ENCODE data around the gene ADAMTSL5.
A peak's percentile ranks its signal among the peaks of the same experiment; 100 is the strongest.

Gene ADAMTSL5

DNA sequence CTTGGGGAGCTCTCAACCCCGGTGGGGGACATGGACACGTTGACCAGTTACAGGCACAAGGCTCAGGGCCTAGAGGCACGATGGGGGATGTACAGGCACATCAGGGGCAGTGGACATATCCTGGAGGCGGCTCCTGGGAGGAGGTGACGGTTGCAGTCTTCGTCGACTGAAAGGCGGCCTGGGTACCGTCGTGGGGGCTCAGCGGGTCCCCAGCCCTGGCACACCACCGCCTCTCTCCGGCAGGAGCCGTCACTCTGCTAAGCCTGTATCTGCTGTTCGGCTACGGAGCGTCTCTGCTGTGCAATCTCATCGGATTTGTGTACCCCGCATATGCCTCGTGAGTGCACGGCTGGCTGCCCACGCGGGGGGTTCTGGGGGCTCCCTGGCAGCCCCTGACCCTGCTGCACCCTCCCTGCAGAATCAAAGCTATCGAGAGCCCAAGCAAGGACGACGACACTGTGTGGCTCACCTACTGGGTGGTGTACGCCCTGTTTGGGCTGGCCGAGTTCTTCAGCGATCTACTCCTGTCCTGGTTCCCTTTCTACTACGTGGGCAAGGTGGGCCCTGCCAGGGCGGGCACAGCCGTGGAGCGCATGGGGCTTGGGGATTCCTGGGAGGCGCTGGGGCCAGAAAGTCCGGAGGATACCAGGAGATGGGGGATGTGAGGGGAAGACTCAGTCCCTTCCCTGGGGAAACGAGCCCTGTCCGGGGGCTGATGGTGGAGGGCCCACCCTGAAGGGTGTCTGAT lies 17.6 kb downstream of the ADAMTSL5 start:
- no peak for DNase-seq

- DNase-seq, result no peak
Observed at GRCh38 chr19:1494115-1494815, 18.6 kb downstream of the ADAMTSL5 start.

- no peak for DNase-seq
Observed at GRCh38 chr19:1492474-1493006, 20.3 kb downstream of the ADAMTSL5 start.

DNA sequence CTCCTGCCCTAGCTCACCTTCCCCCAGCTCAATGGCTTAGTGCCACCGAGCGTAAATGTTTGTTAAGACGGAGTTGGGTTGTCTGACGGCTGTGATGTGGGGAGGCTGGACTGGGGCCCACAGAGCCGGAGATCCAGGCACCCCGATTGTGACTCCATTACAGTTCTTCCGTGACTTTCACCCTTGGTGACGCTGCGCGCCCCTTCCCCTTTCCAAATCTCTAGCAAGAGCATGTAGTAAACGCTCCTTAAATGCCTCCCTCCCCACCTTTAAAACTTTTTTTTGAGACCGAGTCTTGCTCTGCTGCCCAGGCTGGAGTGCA lies 21.0 kb downstream of the ADAMTSL5 start:
- no peak for DNase-seq

- no peak for DNase-seq
Observed at GRCh38 chr19:1491114-1491848, 21.5 kb downstream of the ADAMTSL5 start, which contains the start of gene REEP6. Gene REEP6 (plus strand): TSS chr19:1491181. CDS start chr19:1491270, 89 bp downstream.

- DNase-seq, result peak; percentile 98
Observed at GRCh38 chr19:1490311-1491113, 22.3 kb downstream of the ADAMTSL5 start, which contains the start of gene PCSK4. Gene PCSK4 (minus strand): TSS chr19:1490350. CDS start chr19:1490346, 4 bp downstream.

GRCh38 chr19:1489463-1490310 lies 23.1 kb downstream of the ADAMTSL5 start:
- no peak for DNase-seq

GRCh38 chr19:1488282-1488601 lies 24.6 kb downstream of the ADAMTSL5 start:
- DNase-seq, result no peak

DNA sequence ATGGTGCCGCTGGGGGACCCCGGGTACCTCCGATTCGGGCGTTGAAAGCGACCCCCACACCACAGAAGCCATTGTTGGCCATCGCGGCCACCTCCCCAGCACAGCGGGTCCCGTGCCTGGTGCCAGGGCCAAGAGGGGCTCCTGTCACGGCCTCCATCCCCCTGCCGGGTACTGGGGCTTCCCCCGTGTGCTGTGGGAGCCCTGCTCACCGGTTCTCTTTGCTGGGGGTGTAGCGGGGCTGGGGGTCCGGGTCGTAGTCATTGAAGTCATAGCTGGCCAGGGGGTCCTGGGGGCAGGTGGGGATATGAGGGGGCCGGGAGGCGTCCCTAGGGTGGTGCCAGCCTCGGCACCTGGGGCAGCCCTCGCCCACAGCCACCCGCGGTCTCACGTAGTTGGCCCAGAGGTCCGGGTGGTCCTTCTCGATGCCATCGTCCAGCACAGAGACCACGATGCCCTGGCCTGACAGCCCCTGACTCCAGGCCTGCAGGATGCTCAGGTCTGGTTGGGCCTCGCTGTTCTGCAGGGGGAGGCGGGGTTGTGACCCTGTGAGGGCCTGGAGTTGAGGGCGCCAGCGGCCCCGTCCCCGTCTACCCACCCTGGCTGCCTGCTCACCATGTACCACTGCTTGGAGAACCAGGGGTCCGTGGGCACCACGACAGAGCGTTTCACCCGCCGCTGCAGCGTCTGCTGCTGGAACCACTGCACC lies 25.1 kb downstream of the ADAMTSL5 start:
- DNase-seq, result no peak

DNA sequence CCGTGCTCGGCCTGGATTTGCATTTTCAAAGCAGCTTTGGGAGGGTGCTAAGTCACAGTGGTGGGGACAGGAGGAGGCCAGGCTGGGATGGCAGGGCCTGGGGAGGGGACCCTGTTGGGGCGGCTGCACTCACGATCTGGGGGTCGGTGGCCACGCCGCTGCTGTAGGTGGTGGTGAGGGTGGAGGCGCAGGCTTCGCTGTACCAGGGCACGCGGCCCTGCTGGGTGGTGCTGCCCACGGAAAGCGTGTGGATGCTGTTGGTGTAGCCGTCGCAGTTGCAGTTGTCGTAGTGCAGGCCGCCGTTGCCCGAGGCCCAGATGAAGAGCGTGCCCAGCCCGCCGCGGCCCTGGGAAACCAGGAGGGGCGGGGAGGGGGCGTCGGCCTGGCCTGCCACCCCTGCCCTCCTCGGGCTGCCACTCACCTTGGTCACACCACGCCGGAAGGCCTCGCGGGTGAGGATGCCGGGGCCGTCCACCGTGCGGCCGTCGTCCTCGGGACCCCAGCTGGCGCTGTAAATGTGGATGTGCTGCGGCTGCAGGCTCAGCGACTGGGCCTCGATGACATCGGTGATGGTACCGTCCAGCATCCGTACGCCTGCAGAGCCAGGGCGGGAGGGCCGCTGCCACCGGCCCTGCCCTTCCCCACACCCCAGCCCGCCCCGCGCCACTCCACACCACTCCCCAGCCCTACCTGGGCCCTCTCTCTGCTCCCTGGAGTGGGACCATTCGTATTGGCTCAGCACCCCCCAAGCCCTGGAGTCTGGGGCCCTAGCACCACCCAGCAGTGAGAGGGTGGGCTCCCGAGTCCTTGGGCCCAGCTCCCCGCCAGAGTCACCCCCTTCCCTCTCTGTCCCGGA lies 25.9 kb downstream of the ADAMTSL5 start:
- DNase-seq, result no peak

DNA sequence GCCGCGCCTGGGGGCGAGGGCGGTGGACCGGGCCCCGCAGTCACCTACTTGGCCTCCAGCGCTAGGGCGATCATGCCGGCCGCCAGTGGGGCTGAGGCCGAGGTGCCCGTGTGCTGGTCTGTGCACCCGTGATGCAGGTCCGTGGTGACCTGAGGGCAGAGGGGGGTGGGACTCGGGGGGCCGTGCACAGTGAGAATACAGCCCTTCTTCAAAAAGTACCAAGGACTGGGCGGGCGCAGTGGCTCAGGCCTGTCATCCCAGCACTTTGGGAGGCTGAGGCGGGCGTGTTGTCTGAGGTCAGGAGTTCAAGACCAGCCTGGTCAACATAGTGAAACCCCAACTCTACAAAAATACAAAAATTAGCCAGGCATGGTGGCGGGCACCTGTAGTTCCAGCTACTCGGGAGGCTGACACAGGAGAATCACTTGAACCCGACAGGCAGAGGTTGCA lies 28.8 kb downstream of the ADAMTSL5 start:
- no peak for DNase-seq

DNA sequence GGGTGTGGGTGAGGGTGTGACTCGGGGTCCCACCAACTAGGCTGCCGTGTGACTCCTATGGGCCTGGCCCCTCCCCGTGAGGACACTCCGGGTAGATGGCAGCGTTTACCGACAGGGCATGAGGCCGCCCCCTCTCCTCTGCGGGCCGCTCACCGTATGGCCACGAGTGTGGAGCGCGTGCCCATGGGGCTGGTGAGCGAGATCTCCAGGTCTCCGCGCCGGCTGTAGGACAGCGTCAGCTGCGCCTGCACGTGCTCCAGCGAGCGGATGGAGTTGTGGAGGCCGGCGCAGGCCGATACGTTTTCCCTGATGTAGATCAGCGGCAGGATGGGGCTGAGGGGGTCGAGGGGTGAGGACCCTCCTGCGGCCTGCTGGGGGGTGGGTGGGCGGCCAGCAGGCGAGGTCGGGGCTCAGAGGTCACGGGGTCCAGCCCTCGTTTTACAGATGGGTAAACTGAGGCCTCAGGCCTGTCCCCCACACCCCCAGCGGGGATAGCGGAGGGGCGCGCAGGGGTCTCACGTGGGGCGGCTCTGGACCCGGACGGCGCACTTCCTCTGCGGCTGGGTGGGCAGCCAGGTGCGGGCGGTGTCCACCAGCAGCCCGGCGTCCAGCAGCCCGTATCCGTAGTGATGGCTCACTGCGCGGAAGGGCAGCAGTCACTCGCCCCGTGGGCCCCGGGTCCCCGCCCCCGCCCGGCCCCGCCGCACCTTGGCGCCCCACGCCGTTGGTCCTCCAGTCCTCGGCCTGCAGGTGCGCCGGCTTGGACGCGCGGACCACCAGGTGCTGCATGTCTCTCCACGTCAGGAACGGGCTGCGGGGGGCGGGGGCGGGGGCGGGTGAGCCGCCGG lies 29.5 kb downstream of the ADAMTSL5 start:
- no peak for DNase-seq

DNA sequence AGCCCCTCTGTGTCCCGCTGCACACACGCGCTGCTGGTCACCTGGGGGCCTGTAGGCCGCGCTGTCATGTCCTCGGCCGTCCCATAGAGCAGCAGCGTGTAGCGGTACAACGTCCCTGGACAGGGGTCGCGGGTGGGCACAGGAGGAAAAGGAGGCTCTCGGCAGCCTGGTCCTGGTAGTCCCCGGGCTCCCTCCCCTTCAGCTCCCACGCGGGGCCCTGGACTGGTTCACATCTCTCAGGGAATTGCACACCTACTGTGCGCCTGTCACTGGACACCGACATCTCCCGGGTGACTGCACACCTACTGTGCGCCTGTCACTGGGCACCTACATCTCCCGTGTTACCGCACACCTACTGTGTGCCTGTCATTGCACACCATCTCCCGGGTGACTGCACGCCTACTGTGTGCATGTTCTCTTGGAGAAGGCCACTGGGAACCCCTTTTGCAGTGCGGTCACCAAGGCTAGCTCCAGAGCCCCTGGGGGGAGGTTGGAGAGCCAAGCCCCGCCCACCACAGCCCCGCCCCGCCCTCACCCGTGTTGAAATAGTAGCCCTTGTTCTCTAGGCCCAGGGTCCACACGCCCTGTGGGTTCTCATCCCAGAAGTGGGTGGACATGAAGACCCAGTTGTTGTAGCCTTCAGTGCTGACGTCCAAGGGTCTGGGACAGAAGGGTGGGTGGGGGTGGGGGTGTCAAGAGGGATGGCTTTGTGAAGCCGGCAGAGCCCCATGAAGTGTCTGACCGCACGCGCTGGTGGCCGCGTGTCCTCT lies 30.3 kb downstream of the ADAMTSL5 start:
- DNase-seq, result no peak

DNA sequence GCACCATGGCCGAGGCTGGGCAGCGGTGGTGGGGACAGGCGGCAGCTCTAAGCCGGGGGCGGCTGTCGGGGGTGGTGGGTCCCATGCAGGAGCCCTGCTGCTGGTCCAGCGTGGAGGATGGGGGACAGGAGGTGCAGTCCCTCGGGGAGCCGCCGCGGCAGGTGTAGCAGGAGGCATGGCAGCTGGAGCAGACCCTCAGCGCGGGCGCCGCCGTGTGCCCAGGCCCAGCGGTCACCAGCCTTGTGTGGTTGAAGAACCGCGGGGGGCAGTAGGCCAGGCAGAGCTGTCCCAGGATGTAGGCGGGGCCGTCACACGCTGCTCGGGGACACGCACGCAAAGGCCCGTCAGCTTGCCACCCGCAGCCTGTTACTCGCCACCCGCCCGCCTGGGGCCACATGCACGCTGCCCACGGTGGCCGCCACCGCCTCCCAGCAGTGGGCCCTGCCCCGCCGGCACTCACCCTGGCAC lies 30.9 kb downstream of the ADAMTSL5 start:
- no peak for DNase-seq

DNA sequence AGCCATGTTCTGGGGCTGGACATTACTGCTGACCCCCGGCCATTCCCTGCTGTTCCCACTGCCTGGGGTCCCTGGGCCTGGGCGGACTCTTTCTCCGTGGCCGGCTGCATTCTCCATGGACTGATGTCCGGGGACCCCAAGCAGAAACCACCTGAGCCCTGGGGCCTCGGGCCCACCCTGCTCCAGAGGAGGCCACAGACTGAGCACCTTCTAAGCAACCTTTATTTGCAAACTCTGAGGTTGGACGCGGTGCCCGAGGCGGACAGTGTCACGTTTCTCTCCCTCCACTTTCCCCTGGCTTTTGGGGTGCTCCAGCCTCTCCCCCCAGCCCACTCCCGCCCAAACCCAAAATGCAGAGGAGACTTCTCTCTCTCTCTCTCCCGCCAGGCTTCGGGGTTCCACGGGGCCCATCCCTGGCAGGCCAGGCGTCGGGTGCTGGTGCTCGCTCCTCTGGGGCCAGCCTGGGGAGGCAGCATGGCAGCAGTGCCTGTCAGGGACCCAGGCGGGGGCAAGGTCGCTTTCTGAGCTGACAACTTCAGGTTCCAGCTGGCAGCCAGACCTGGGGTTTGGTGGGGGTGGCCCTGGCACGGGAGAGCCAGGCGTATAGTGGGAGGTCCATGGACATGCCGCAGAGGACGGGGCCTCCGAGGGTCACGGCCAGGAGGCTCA lies 31.5 kb downstream of the ADAMTSL5 start:
- DNase-seq, result no peak

GRCh38 chr19:1478934-1479707 lies 33.7 kb downstream of the ADAMTSL5 start, which contains the start of gene C19orf25:
Gene C19orf25 (minus strand): TSS chr19:1479215. CDS start chr19:1478903, 312 bp downstream.
- DNase-seq, result peak; percentile 92 to 93

Data from CD4-positive, alpha-beta T cell treated with Interferon alpha-2 for 1 hour (primary cell).